HepG2 (cell line): ENCODE results near the gene RBCK1. TPM values are rescaled to one million over a fixed set of nuclear protein-coding genes. Genes with fewer than 3 reads are reported as not detected.
A peak's percentile ranks its signal among the peaks of the same experiment; 100 is the strongest.

Source experiments
- CBX1 ChIP-seq: IDR thresholded peaks from one replicate; pipeline ENCODE4 v1.6.1; 2016; ENCODE audit warnings: antibody characterized with exemption, low read depth
- HINFP ChIP-seq: sonication (generic); formaldehyde crosslinking; IDR thresholded peaks from 2 replicates; pipeline ENCODE4 v1.4.0; 2020; ENCODE audit warnings: low read depth, mild to moderate bottlenecking, missing genetic modification reagents
- KDM1A ChIP-seq: IDR thresholded peaks from 2 replicates; pipeline ENCODE4 v1.6.1; 2016; ENCODE audit warnings: missing compliant biosample characterization
- KDM5B ChIP-seq: sonication (generic); formaldehyde crosslinking; IDR thresholded peaks from 2 replicates; pipeline ENCODE4 v1.4.0; 2020; ENCODE audit warnings: missing genetic modification reagents, mild to moderate bottlenecking, borderline replicate concordance
- NFKBIZ ChIP-seq: IDR thresholded peaks from 2 replicates; pipeline ENCODE4 v1.6.1; 2018; ENCODE audit warnings: missing genetic modification reagents, missing compliant biosample characterization
- SP140L ChIP-seq: sonication (generic); formaldehyde crosslinking; IDR thresholded peaks from 2 replicates; pipeline ENCODE4 v1.4.0; 2020; ENCODE audit warnings: missing genetic modification reagents, borderline replicate concordance
- TBL1XR1 ChIP-seq: fragments of 150-350 bp; IDR thresholded peaks from 2 replicates; pipeline ENCODE4 v1.6.1; 2014; ENCODE audit warnings: borderline replicate concordance, low read length; ENCODE audit not compliant: partially characterized antibody
- TCF7L2 ChIP-seq: IDR thresholded peaks from 2 replicates; pipeline ENCODE4 v1.6.1; 2011; ENCODE audit warnings: mild to moderate bottlenecking, low read depth, low read length, moderate library complexity
- ZBTB40 ChIP-seq, 2 experiments: fragments of 450-650 bp in 1 of 2; sonication (generic) in 1 of 2; formaldehyde crosslinking in 1 of 2; IDR thresholded peaks; 2 replicates each; pipeline versions ENCODE4 v1.6.1 to v1.8.0; 2016 to 2022; ENCODE audit warnings: antibody characterized with exemption in 1 of 2, mild to moderate bottlenecking in 1 of 2, missing genetic modification reagents in 1 of 2
- ZNF224 ChIP-seq: sonication (generic); formaldehyde crosslinking; IDR thresholded peaks from 2 replicates; pipeline ENCODE4 v1.5.0; 2020; ENCODE audit warnings: mild to moderate bottlenecking, missing genetic modification reagents
- ZNF577 ChIP-seq: sonication (generic); formaldehyde crosslinking; IDR thresholded peaks from 2 replicates; pipeline ENCODE4 v1.4.0; 2020; ENCODE audit warnings: mild to moderate bottlenecking, low read depth, missing genetic modification reagents, borderline replicate concordance
- ZNF839 ChIP-seq: sonication (generic); formaldehyde crosslinking; IDR thresholded peaks from 2 replicates; pipeline ENCODE4 v1.4.0; 2020; ENCODE audit warnings: missing genetic modification reagents, mild to moderate bottlenecking, borderline replicate concordance
- polyA plus RNA-seq, 8 experiments: library from polyadenylated mRNA; depleted of rRNA in 3 of 8; stranded (reverse) in 7 of 8; unstranded in 1 of 8; fragments of >200 nt; fragmentation: Illumina TruSeq in 4 of 8; extraction: Trizol in 4 of 8; gene quantifications; 2 replicates each; pipeline versions ENCODE4 v1.2.1 to v1.2.3, GENCODE V29; 2011 to 2016; ENCODE audit warnings: low read depth in 4 of 8, missing spikeins in 1 of 8, mixed read lengths in 1 of 8; ENCODE audit not compliant: insufficient read depth in 1 of 8
- total RNA-seq, 5 experiments: library from RNA; depleted of rRNA; stranded (reverse); fragments of >200 nt; fragmentation: Illumina TruSeq; extraction: Trizol; gene quantifications; 2 replicates each; pipeline ENCODE4 v1.2.3, GENCODE V29; 2016; ENCODE audit warnings: low read depth in 1 of 5

The RBCK1 gene
- total and polyA plus RNA-seq, 2 of the 13 experiments (the other 11 are each of a cell fraction or from before 2014, with no cell fraction given), result 149 to 215 TPM

- TF ChIP-seq HINFP (CRISPR knock-in tag) (no peak; the same call in 1 of the 2 replicates), ZNF224 (CRISPR knock-in tag) (0 out of 2 replicates have a peak, but pooled peaks have one; percentile 70), ZNF839 (CRISPR knock-in tag) (peak; percentile 20; the same call in 1 of the 2 replicates), KDM1A (CRISPR knock-in tag) (no peak), ZNF577 (CRISPR knock-in tag) (no peak), TCF7L2 (no peak), NFKBIZ (no peak; the same call in 1 of the 2 replicates), SP140L (CRISPR knock-in tag) (no peak), ZBTB40 (IDR thresholded peaks at IDR 0.05) (no peak), ZBTB40 (CRISPR knock-in tag; IDR thresholded peaks at IDR 0.05) (peak; percentile 82), KDM5B (CRISPR knock-in tag) (peak; percentile 94), TBL1XR1 (peak; percentile 37), CBX1 (peak; percentile 74)
Measured at GRCh38 chr20:381581-382290, 26.4 kb upstream of the RBCK1 start (continued).
